Neural cell (in vitro differentiated cells): ENCODE results near the gene UBAC2. TPM values are rescaled to one million over a fixed set of nuclear protein-coding genes. Genes with fewer than 3 reads are reported as not detected.

ENCODE experiments used
- H2AFZ ChIP-seq: fragments of 200-600, 300-800 bp; sonication (generic), shearing (Covaris generic); 2 replicates; pipeline ENCODE4 v1.6.0; 2014; ENCODE audit warnings: low read depth, mild to moderate bottlenecking, antibody characterized with exemption, low read length, moderate library complexity
- H3F3A ChIP-seq: fragments of 200-600 bp; shearing (Covaris generic); 2 replicates; pipeline ENCODE4 v1.6.1; 2016; ENCODE audit warnings: mild to moderate bottlenecking, moderate library complexity, mixed read lengths, antibody characterized with exemption, low read length; ENCODE audit not compliant: insufficient read depth, poor library complexity, severe bottlenecking
- H3K27ac ChIP-seq: fragments of 200-600, 300-800 bp; sonication (generic), shearing (Covaris generic); 2 replicates; pipeline ENCODE4 v1.5.1; 2014; ENCODE audit warnings: mild to moderate bottlenecking, low read length, moderate library complexity
- H3K27me3 ChIP-seq: fragments of 300-800, 200-600 bp; sonication (generic), shearing (Covaris generic); 2 replicates; pipeline ENCODE4 v1.6.0; 2014; ENCODE audit warnings: mild to moderate bottlenecking, low read depth, low read length, moderate library complexity; ENCODE audit not compliant: insufficient read depth
- H3K36me3 ChIP-seq: fragments of 300-800, 200-600 bp; sonication (generic), shearing (Covaris generic); 2 replicates; pipeline ENCODE4 v1.5.1; 2014; ENCODE audit warnings: mild to moderate bottlenecking, antibody characterized with exemption, low read length, moderate library complexity; ENCODE audit not compliant: insufficient read depth
- H3K4me2 ChIP-seq: fragments of 300-800, 200-600 bp; sonication (generic), shearing (Covaris generic); 2 replicates; pipeline ENCODE4 v1.6.0; 2014; ENCODE audit warnings: mild to moderate bottlenecking, low read length
- H3K4me3 ChIP-seq: fragments of 300-800, 200-600 bp; sonication (generic), shearing (Covaris generic); 2 replicates; pipeline ENCODE4 v1.5.1; 2014; ENCODE audit warnings: mild to moderate bottlenecking, low read length, moderate library complexity
- H3K79me2 ChIP-seq: fragments of 200-600 bp; shearing (Covaris generic); replicated peaks from 2 replicates; pipeline ENCODE4 v1.6.0; 2014; ENCODE audit warnings: mild to moderate bottlenecking, low read length, moderate library complexity; ENCODE audit not compliant: insufficient read depth
- H3K9ac ChIP-seq: fragments of 300-800, 200-600 bp; sonication (generic), shearing (Covaris generic); 2 replicates; pipeline ENCODE4 v1.6.1; 2016; ENCODE audit warnings: mild to moderate bottlenecking, low read length, mixed read lengths
- H3K9me2 ChIP-seq: fragments of 200-600 bp; shearing (Covaris generic); 2 replicates; pipeline ENCODE4 v1.6.1; 2016; ENCODE audit warnings: mild to moderate bottlenecking, low read length, mixed read lengths; ENCODE audit not compliant: insufficient read depth
- H3K9me3 ChIP-seq: fragments of 200-600, 300-800 bp; sonication (generic), shearing (Covaris generic); 2 replicates; pipeline ENCODE4 v1.6.1; 2016; ENCODE audit warnings: mild to moderate bottlenecking, mixed run types, low read length, moderate library complexity, mixed read lengths
- H4K20me1 ChIP-seq: fragments of 200-600 bp; shearing (Covaris generic); 2 replicates; pipeline ENCODE4 v1.6.1; 2016; ENCODE audit warnings: mild to moderate bottlenecking, mixed run types; ENCODE audit not compliant: insufficient read depth
- CTCF ChIP-seq: fragments of 450-650 bp; IDR thresholded peaks from 2 replicates; pipeline ENCODE4 v1.5.1; 2014; ENCODE audit warnings: antibody characterized with exemption, mild to moderate bottlenecking, moderate library complexity; ENCODE audit not compliant: poor library complexity, severe bottlenecking
- EP300 ChIP-seq: fragments of 450-650 bp; conservative IDR thresholded peaks from 2 replicates; pipeline ENCODE4 v1.6.1; 2014; ENCODE audit warnings: antibody characterized with exemption, mild to moderate bottlenecking, moderate library complexity; ENCODE audit not compliant: poor library complexity, severe bottlenecking
- EZH2 ChIP-seq: fragments of 200-600, 300-800 bp; shearing (Covaris generic), sonication (generic); IDR thresholded peaks from 2 replicates; pipeline ENCODE4 v1.6.1; 2014; ENCODE audit warnings: antibody characterized with exemption, low read length, borderline replicate concordance, mild to moderate bottlenecking; ENCODE audit not compliant: insufficient read depth, poor library complexity, severe bottlenecking
- MXI1 ChIP-seq: fragments of 450-650 bp; conservative IDR thresholded peaks from 2 replicates; pipeline ENCODE4 v1.6.1; 2014; ENCODE audit warnings: antibody characterized with exemption, mild to moderate bottlenecking; ENCODE audit not compliant: poor library complexity, severe bottlenecking
- POLR2AphosphoS5 ChIP-seq: IDR thresholded peaks from 2 replicates; pipeline ENCODE4 v1.6.1; 2012
- RAD21 ChIP-seq: fragments of 450-650 bp; conservative IDR thresholded peaks from 2 replicates; pipeline ENCODE4 v1.6.1; 2014; ENCODE audit warnings: antibody characterized with exemption, mild to moderate bottlenecking, moderate library complexity
- SMC3 ChIP-seq: fragments of 450-650 bp; conservative IDR thresholded peaks from 2 replicates; pipeline ENCODE4 v1.6.1; 2014; ENCODE audit warnings: antibody characterized with exemption, mild to moderate bottlenecking, moderate library complexity; ENCODE audit not compliant: poor library complexity
- TAF1 ChIP-seq: IDR thresholded peaks from 2 replicates; pipeline ENCODE4 v1.6.1; 2012; ENCODE audit warnings: low read depth
- polyA plus RNA-seq: library from polyadenylated mRNA; depleted of rRNA; stranded (reverse); fragments of >200 nt; gene quantifications from 2 replicates; pipeline ENCODE4 v1.2.3, GENCODE V29; 2014
- TF ChIP-seq, protein P1 (sequence below): IDR thresholded peaks from 2 replicates; pipeline ENCODE4 v1.6.1; 2012; ENCODE audit warnings: borderline replicate concordance

The UBAC2 gene
- polyA plus RNA-seq, 1 donor from 2014 or later, result 56.9 TPM

DNA sequence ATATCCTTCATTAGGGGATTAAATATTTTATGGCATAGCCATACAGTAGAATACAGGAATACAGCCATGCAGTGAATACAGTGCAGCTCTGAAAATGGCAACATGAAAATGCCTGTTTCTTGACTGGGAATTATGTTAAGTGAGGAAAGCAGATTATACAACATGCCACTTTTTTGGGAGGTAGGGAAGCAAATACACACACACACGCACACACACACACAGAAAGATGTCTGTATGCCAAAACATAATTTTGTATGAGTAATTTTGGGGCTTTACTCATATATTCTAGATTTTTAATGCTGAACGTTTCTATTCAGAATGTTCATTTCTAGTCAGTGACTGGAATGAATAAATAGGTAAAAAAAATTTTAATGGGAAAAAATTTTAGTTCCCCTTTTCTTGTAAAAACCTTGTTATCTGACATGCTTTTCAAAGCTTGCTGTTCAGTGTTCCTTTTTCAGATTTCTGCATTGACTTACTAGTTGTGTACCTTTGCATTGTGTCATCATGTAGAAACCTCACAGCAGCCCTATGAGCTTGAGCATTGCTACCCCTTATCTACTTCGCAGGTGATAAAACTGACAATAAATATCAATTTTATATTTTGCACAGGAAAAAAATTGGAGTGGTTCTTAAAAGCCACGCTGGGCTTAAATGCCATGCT, 98.7 kb downstream of the UBAC2 start (continued):
- TF ChIP-seq, protein P1, sequence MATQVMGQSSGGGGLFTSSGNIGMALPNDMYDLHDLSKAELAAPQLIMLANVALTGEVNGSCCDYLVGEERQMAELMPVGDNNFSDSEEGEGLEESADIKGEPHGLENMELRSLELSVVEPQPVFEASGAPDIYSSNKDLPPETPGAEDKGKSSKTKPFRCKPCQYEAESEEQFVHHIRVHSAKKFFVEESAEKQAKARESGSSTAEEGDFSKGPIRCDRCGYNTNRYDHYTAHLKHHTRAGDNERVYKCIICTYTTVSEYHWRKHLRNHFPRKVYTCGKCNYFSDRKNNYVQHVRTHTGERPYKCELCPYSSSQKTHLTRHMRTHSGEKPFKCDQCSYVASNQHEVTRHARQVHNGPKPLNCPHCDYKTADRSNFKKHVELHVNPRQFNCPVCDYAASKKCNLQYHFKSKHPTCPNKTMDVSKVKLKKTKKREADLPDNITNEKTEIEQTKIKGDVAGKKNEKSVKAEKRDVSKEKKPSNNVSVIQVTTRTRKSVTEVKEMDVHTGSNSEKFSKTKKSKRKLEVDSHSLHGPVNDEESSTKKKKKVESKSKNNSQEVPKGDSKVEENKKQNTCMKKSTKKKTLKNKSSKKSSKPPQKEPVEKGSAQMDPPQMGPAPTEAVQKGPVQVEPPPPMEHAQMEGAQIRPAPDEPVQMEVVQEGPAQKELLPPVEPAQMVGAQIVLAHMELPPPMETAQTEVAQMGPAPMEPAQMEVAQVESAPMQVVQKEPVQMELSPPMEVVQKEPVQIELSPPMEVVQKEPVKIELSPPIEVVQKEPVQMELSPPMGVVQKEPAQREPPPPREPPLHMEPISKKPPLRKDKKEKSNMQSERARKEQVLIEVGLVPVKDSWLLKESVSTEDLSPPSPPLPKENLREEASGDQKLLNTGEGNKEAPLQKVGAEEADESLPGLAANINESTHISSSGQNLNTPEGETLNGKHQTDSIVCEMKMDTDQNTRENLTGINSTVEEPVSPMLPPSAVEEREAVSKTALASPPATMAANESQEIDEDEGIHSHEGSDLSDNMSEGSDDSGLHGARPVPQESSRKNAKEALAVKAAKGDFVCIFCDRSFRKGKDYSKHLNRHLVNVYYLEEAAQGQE, result no peak

GRCh38 chr13:99299920-99300341, 99.3 kb downstream of the UBAC2 start:
- Histone ChIP-seq H4K20me1 (no peaks in the 10 kb centered on the region), H2AFZ (no peak overlapping the region), H3K36me3 (no peaks in the 10 kb centered on the region), H3K9me2 (no peaks in the 10 kb centered on the region), H3K4me3 (no peak overlapping the region), H3K4me2 (no peak overlapping the region), H3K27me3 (no peaks in the 10 kb centered on the region), H3K27ac (no peak overlapping the region), H3K9me3 (no peaks in the 10 kb centered on the region), H3F3A (no peaks in the 10 kb centered on the region), H3K9ac (no peak overlapping the region), H3K79me2 (no peaks in the 10 kb centered on the region)
- TF ChIP-seq CTCF (no peak), MXI1 (no peak), TAF1 (no peak), SMC3 (no peak), POLR2AphosphoS5 (no peak), RAD21 (no peak), EZH2 (no peak), EP300 (no peak)
- TF ChIP-seq, protein P1, result no peak
